ENCODE data around the gene OSBPL5.

The OSBPL5 gene

GRCh38 chr11:3165152-3165705 lies at the start of gene OSBPL5:
Gene OSBPL5 (minus strand): TSS chr11:3165310. CDS start chr11:3129148, 36,162 bp downstream.
- DNase-seq (ENCODE audit: low read depth) = no peak

- DNase-seq (ENCODE audit: low read depth) = no peak
Observed at GRCh38 chr11:3214420-3214699, 49.2 kb upstream of the OSBPL5 start.

GRCh38 chr11:3213659-3214419 lies 48.7 kb upstream of the OSBPL5 start:
- no peak for DNase-seq (ENCODE audit: low read depth)

GRCh38 chr11:3208272-3208671 lies 43.2 kb upstream of the OSBPL5 start:
- DNase-seq (ENCODE audit: low read depth) = no peak

- DNase-seq (ENCODE audit: low read depth) = no peak
Observed at GRCh38 chr11:3207526-3208189, 42.5 kb upstream of the OSBPL5 start.

GRCh38 chr11:3206922-3207204 lies 41.8 kb upstream of the OSBPL5 start:
- no peak for DNase-seq (ENCODE audit: low read depth)

GRCh38 chr11:3206156-3206921 lies 41.2 kb upstream of the OSBPL5 start:
- DNase-seq (ENCODE audit: low read depth) = no peak

- no peak for DNase-seq (ENCODE audit: low read depth)
Observed at GRCh38 chr11:3205261-3206155, 40.4 kb upstream of the OSBPL5 start.

GRCh38 chr11:3204141-3205015 lies 39.3 kb upstream of the OSBPL5 start:
- no peak for DNase-seq (ENCODE audit: low read depth)

GRCh38 chr11:3203221-3204043 lies 38.3 kb upstream of the OSBPL5 start:
- no peak for DNase-seq (ENCODE audit: low read depth)

GRCh38 chr11:3202759-3203158 lies 37.6 kb upstream of the OSBPL5 start:
- no peak for DNase-seq (ENCODE audit: low read depth)

- no peak for DNase-seq (ENCODE audit: low read depth)
Observed at GRCh38 chr11:3202305-3202704, 37.2 kb upstream of the OSBPL5 start.

- no peak for DNase-seq (ENCODE audit: low read depth)
Observed at GRCh38 chr11:3201677-3202181, 36.6 kb upstream of the OSBPL5 start.

GRCh38 chr11:3201112-3201581 lies 36.0 kb upstream of the OSBPL5 start:
- no peak for DNase-seq (ENCODE audit: low read depth)

- no peak for DNase-seq (ENCODE audit: low read depth)
Observed at GRCh38 chr11:3200388-3201111, 35.4 kb upstream of the OSBPL5 start.

GRCh38 chr11:3199537-3200295 lies 34.6 kb upstream of the OSBPL5 start:
- no peak for DNase-seq (ENCODE audit: low read depth)

- DNase-seq (ENCODE audit: low read depth) = no peak
Observed at GRCh38 chr11:3198815-3199214, 33.7 kb upstream of the OSBPL5 start.

- no peak for DNase-seq (ENCODE audit: low read depth)
Observed at GRCh38 chr11:3197878-3198528, 32.9 kb upstream of the OSBPL5 start.

Data from fibroblast of the conjunctiva (primary cell).